ENCODE results near the gene PRXL2A. TPM values are rescaled to one million over a fixed set of nuclear protein-coding genes. Genes with fewer than 3 reads are reported as not detected.

Gene PRXL2A
- total and polyA plus RNA-seq, 10 of the 15 experiments (the other 5 are each of a cell fraction or from before 2014, with no cell fraction given) = 2.8 to 15.6 (median 11.1) TPM

DNA sequence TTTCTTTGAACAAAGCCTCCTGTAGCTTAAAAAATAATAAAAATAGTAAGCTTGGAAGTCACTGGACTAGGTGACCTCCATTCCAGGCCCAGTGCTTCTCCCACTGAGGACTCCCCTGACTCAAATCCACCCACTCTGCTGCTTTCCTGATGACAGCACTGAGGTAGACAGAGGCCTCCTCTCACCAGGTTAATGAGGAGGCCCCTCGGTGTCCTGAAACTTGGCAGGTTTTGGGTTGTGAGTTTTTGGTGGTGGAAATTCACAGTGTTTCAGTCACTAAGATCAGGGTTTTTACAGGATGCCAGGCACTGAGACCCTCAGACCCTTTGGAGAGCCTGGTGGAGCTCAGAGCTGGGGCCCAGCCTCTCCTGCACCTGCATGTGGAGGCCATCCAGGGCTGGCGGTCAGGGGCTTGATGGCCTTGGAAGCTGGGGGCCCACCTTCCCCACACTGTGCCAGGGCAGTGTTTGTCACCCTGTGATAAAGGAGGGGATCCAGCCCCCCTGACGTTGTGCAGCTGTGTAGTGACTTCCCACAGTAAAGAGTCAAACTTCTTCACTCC lies 64.8 kb downstream of the PRXL2A start (continued):
- TF ChIP-seq SMAD5 (IDR thresholded peaks at IDR 0.05; ENCODE audit: low read depth) (no peak), RCOR1 (conservative IDR thresholded peaks at IDR 0.05; ENCODE audit: low read depth, low read length) (no peak), SMC3 (IDR thresholded peaks at IDR 0.05; ENCODE audit: borderline replicate concordance, low read length) (no peak), CHD1 (IDR thresholded peaks at IDR 0.05; ENCODE audit: low read depth, low read length) (no peak), EED (IDR thresholded peaks at IDR 0.05; ENCODE audit: low read depth) (0 out of 2 replicates have a peak, but pooled peaks have one; percentile 23), MXI1 (IDR thresholded peaks at IDR 0.05; ENCODE audit: low read depth, low read length) (no peak)
- TF ChIP-seq, protein P1, sequence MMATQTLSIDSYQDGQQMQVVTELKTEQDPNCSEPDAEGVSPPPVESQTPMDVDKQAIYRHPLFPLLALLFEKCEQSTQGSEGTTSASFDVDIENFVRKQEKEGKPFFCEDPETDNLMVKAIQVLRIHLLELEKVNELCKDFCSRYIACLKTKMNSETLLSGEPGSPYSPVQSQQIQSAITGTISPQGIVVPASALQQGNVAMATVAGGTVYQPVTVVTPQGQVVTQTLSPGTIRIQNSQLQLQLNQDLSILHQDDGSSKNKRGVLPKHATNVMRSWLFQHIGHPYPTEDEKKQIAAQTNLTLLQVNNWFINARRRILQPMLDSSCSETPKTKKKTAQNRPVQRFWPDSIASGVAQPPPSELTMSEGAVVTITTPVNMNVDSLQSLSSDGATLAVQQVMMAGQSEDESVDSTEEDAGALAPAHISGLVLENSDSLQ (IDR thresholded peaks at IDR 0.05) = no peak
- TF ChIP-seq, protein P2, sequence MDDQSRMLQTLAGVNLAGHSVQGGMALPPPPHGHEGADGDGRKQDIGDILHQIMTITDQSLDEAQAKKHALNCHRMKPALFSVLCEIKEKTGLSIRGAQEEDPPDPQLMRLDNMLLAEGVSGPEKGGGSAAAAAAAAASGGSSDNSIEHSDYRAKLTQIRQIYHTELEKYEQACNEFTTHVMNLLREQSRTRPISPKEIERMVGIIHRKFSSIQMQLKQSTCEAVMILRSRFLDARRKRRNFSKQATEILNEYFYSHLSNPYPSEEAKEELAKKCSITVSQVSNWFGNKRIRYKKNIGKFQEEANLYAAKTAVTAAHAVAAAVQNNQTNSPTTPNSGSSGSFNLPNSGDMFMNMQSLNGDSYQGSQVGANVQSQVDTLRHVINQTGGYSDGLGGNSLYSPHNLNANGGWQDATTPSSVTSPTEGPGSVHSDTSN (IDR thresholded peaks at IDR 0.05; ENCODE audit: insufficient replicate concordance, low read depth, low read length) = no peak
- TF ChIP-seq, protein P3, sequence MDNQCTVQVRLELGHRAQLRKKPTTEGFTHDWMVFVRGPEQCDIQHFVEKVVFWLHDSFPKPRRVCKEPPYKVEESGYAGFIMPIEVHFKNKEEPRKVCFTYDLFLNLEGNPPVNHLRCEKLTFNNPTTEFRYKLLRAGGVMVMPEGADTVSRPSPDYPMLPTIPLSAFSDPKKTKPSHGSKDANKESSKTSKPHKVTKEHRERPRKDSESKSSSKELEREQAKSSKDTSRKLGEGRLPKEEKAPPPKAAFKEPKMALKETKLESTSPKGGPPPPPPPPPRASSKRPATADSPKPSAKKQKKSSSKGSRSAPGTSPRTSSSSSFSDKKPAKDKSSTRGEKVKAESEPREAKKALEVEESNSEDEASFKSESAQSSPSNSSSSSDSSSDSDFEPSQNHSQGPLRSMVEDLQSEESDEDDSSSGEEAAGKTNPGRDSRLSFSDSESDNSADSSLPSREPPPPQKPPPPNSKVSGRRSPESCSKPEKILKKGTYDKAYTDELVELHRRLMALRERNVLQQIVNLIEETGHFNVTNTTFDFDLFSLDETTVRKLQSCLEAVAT (IDR thresholded peaks at IDR 0.05) = no peak
- TF ChIP-seq, protein P4, sequence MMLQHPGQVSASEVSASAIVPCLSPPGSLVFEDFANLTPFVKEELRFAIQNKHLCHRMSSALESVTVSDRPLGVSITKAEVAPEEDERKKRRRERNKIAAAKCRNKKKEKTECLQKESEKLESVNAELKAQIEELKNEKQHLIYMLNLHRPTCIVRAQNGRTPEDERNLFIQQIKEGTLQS (IDR thresholded peaks at IDR 0.05; ENCODE audit: borderline replicate concordance, extremely low read depth, low read depth, low read length) = no peak

Measured in GM12878 (cell line).